Measurements from ENCODE around the gene EPHA3.

EPHA3 gene

DNA sequence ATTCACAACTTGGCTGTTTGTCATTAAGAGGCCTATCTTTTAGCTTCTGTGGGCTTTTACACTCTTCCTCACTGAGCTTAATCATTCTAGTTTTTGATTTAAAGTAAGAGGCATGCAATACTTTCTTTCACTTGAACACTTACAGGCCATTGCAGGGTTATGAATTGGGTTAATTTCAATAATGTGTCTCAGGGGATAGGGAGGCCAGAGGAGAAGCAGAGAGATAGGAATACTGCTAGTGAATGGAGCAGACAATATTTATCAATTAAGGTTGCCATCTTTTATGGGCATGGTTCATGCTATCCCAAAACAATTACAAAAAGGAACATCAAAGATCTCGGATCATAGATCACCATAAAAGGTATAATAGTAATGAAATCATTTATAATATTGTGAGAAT lies 189.8 kb downstream of the EPHA3 start:
- Histone ChIP-seq H3K36me3 (no peaks in the 10 kb centered on the region), H3K4me3 (no peak overlapping the region), H3K27me3 (no peaks in the 10 kb centered on the region), H3K27ac (no peak overlapping the region), H3K4me1 (peaks cover 0 to 16% (median 0%) of the 10 kb centered on the region in 4 donors), H3K9me3 (no peaks in the 10 kb centered on the region)
- intact Hi-C loops (cut with DNase I; ENCODE audit: low total_unique reads), result no loop called here
- no peak for DNase-seq
- TF ChIP-seq, protein P1, sequence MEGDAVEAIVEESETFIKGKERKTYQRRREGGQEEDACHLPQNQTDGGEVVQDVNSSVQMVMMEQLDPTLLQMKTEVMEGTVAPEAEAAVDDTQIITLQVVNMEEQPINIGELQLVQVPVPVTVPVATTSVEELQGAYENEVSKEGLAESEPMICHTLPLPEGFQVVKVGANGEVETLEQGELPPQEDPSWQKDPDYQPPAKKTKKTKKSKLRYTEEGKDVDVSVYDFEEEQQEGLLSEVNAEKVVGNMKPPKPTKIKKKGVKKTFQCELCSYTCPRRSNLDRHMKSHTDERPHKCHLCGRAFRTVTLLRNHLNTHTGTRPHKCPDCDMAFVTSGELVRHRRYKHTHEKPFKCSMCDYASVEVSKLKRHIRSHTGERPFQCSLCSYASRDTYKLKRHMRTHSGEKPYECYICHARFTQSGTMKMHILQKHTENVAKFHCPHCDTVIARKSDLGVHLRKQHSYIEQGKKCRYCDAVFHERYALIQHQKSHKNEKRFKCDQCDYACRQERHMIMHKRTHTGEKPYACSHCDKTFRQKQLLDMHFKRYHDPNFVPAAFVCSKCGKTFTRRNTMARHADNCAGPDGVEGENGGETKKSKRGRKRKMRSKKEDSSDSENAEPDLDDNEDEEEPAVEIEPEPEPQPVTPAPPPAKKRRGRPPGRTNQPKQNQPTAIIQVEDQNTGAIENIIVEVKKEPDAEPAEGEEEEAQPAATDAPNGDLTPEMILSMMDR (IDR thresholded peaks at IDR 0.05), result no peak

DNA sequence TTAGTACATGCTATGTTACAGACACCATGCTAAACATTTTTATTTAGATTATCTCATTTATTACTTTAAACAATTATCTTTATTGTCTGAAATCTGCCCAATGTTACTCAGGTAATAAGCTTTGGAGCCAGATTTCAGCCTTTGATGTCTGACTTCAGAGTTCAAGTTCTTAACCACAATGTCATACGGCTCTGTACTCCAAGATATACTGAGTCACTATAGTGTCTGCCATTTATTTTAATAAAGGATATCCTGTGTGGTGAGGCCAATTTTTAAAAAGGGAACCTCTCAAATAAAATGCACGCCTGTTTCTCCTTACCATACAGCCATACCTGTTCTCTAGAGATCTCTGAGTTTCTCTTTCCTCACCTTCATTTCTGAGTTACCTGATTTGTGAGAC lies 193.1 kb downstream of the EPHA3 start:
- intact Hi-C loops (cut with DNase I; ENCODE audit: low total_unique reads), result no loop called here
- no peaks in the 10 kb centered on the region for H3K36me3 ChIP-seq
- no peak overlapping the region for H3K27ac ChIP-seq
- no peak for DNase-seq
- no peak overlapping the region for H3K4me3 ChIP-seq
- H3K4me1 ChIP-seq, result peaks cover 0 to 16% (median 4%) of the 10 kb centered on the region in 4 donors
- H3K9me3 ChIP-seq, result no peaks in the 10 kb centered on the region
- no peaks in the 10 kb centered on the region for H3K27me3 ChIP-seq
- TF ChIP-seq, protein P1 (IDR thresholded peaks at IDR 0.05), result no peak

- TF ChIP-seq, protein P1 (IDR thresholded peaks at IDR 0.05), result no peak
- no peak for DNase-seq
- H3K27me3 ChIP-seq, result no peaks in the 10 kb centered on the region
- no peaks in the 10 kb centered on the region for H3K36me3 ChIP-seq
- no peak overlapping the region for H3K27ac ChIP-seq
- intact Hi-C loops (cut with DNase I; ENCODE audit: low total_unique reads), result no loop called here
- H3K4me1 ChIP-seq, result peaks cover 0 to 16% (median 4%) of the 10 kb centered on the region in 4 donors
- no peaks in the 10 kb centered on the region for H3K9me3 ChIP-seq
- no peak overlapping the region for H3K4me3 ChIP-seq
Observed at GRCh38 chr3:89300981-89301380, 193.6 kb downstream of the EPHA3 start.

DNA sequence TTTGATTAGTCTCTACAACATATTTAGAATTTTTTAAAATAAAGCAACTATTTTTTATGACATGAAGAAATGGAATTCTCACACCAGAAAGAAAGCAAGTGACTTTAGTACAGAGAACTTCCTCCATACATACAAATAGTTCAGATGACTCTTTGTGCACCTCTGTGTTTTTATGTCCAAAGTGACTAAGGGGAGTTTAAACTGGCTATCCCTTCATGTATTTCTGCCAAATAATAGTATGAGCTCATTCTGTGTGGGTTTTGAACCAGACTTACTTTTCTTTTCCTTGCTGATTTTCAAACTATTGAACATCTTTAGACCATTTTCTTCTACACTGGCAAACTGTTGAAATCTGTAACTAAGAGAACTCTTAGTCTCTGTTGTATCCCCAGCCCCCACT lies 196.3 kb downstream of the EPHA3 start:
- Histone ChIP-seq H3K36me3 (no peaks in the 10 kb centered on the region), H3K27me3 (no peaks in the 10 kb centered on the region)
- intact Hi-C loops (cut with DNase I; ENCODE audit: low total_unique reads), result no loop called here

DNA sequence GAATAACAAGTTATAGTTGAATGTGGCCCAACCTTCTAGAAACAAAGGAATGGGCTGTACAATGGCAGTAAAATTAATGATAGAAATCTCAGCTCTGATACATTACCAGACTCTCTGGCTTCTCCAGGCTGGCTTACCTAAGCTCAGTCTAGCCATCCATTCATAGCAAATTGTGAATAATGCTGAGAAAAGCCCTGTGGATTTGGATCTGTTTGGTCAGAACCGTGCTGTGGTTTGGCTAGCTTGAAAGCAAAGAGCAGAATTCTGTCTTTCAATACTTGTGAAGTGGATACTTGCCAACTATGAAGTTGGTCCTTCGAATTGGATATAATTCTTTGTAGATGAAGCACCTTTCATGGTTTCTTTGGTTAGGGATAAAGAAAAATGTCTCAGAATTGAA lies 199.1 kb downstream of the EPHA3 start:
- Histone ChIP-seq H3K27me3 (no peaks in the 10 kb centered on the region), H3K9me3 (no peaks in the 10 kb centered on the region), H3K4me1 (peaks cover 0 to 9% (median 4%) of the 10 kb centered on the region in 4 donors), H3K27ac (no peak overlapping the region), H3K36me3 (no peaks in the 10 kb centered on the region), H3K4me3 (no peak overlapping the region)
- TF ChIP-seq, protein P1 (IDR thresholded peaks at IDR 0.05), result no peak
- no peak for DNase-seq
- intact Hi-C loops (cut with DNase I; ENCODE audit: low total_unique reads), result no loop called here

More for the DNA sequence above, 196.3 kb downstream of the EPHA3 start:
- TF ChIP-seq, protein P1 (IDR thresholded peaks at IDR 0.05), result no peak
- H3K4me1 ChIP-seq, result peaks cover 0 to 16% (median 4%) of the 10 kb centered on the region in 4 donors
- no peak overlapping the region for H3K4me3 ChIP-seq
- H3K27ac ChIP-seq, result no peak overlapping the region
- no peak for DNase-seq
- no peaks in the 10 kb centered on the region for H3K9me3 ChIP-seq

DNA sequence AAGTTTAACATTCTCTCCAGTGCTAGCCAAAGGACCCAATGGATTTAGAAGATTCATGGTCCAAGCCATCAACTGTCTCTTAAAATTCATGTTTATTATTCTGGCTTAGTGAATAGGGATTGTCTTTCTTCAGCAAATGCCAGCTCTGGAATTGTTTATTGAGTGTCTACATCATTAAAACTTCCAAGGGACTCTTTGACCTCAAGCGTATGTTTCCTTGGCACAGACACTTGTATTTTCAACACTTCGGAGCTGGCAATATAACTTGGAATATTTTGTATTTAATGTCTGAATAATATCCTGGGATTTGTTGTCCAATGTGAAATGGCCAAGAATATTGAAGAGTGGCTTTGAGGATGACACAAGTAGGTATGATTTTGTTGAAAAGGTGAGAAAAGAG lies 204.2 kb downstream of the EPHA3 start:
- H3K4me3 ChIP-seq, result no peak overlapping the region
- H3K36me3 ChIP-seq, result no peaks in the 10 kb centered on the region
- H3K27me3 ChIP-seq, result no peaks in the 10 kb centered on the region
- intact Hi-C loops (cut with DNase I; ENCODE audit: low total_unique reads), result no loop called here
- TF ChIP-seq, protein P1 (IDR thresholded peaks at IDR 0.05), result no peak
- no peak for DNase-seq
- peaks cover 0 to 4% (median 1%) of the 10 kb centered on the region in 4 donors for H3K4me1 ChIP-seq
- H3K9me3 ChIP-seq, result no peaks in the 10 kb centered on the region
- H3K27ac ChIP-seq, result no peak overlapping the region

All from tibial artery (tissue), 4 donors.